GM10248 (cell line): ENCODE data around the gene PROSER3.

Experiments
- CTCF ChIA-PET: fragments of 300-600 bp; sonication (Branson Sonifier 250); formaldehyde crosslinking; extraction: SDS; loops from one replicate; lab custom pipeline; 2021; ENCODE audit warnings: antibody characterized with exemption; lab: Yijun Ruan, JAX
- POLR2A ChIA-PET: fragments of 350-650 bp; sonication (Branson Sonifier 250); formaldehyde crosslinking; extraction: SDS; loops from one replicate; lab custom pipeline; 2020; ENCODE audit warnings: antibody characterized with exemption; lab: Yijun Ruan, JAX
- DNase-seq: peaks from one replicate; pipeline ENCODE4 v3.0.0; 2012; ENCODE audit errors: extremely low spot score
- CTCF ChIP-seq: IDR thresholded peaks from 2 replicates; pipeline ENCODE4 v1.5.1; 2012; ENCODE audit warnings: mild to moderate bottlenecking, low read depth; ENCODE audit errors: extremely low read depth, missing control alignments, control extremely low read depth

Gene PROSER3

GRCh38 chr19:35781650-35782049 lies 23.7 kb downstream of the PROSER3 start:
- CTCF ChIA-PET, result no interaction called here
- no peak for DNase-seq
- TF ChIP-seq CTCF, result no peak
- POLR2A ChIA-PET, result no interaction called here

- no peak for DNase-seq
- POLR2A ChIA-PET, result no interaction called here
- CTCF ChIA-PET, result no interaction called here
- no peak for TF ChIP-seq CTCF
Measured at GRCh38 chr19:35782589-35782988, 24.6 kb downstream of the PROSER3 start.

- ChIA-PET POLR2A (interaction anchor here (0.6 kb wide), 1 partner anchor 170 kb away, joined by 7 read pairs; no protein-coding TSS in a partner anchor), CTCF (no interaction called here)
- DNase-seq, result no peak
- no peak for TF ChIP-seq CTCF
Measured at GRCh38 chr19:35783469-35784434, 25.8 kb downstream of the PROSER3 start.

GRCh38 chr19:35784503-35785338 lies 26.7 kb downstream of the PROSER3 start:
- ChIA-PET POLR2A (interaction anchor here (0.6 kb wide), 1 partner anchor 169 kb away, joined by 7 read pairs; no protein-coding TSS in a partner anchor), CTCF (no interaction called here)
- no peak for TF ChIP-seq CTCF
- DNase-seq, result no peak

- POLR2A ChIA-PET, result no interaction called here
- CTCF ChIA-PET, result no interaction called here
- DNase-seq, result no peak
- TF ChIP-seq CTCF, result no peak
Measured at GRCh38 chr19:35785339-35785627, 27.3 kb downstream of the PROSER3 start.

GRCh38 chr19:35786299-35787160 lies 28.6 kb downstream of the PROSER3 start:
- POLR2A ChIA-PET, result no interaction called here
- TF ChIP-seq CTCF, result no peak
- CTCF ChIA-PET, result no interaction called here
- no peak for DNase-seq
